GM18519 (cell line): ENCODE results near the gene AP4E1.
"Not testable (repeated sequence)": the region's sequence is repeated elsewhere in the genome, so short reads cannot be mapped to it uniquely, and the experiment has no call there.

Source experiments
- ATAC-seq: cut with Tn5 transposase; IDR thresholded peaks from one replicate; pipeline ENCODE4 v1.9.1; 2021; ENCODE audit warnings: mild to moderate bottlenecking, moderate library complexity; ENCODE audit not compliant: unreplicated experiment, low FRiP score

Gene AP4E1

DNA sequence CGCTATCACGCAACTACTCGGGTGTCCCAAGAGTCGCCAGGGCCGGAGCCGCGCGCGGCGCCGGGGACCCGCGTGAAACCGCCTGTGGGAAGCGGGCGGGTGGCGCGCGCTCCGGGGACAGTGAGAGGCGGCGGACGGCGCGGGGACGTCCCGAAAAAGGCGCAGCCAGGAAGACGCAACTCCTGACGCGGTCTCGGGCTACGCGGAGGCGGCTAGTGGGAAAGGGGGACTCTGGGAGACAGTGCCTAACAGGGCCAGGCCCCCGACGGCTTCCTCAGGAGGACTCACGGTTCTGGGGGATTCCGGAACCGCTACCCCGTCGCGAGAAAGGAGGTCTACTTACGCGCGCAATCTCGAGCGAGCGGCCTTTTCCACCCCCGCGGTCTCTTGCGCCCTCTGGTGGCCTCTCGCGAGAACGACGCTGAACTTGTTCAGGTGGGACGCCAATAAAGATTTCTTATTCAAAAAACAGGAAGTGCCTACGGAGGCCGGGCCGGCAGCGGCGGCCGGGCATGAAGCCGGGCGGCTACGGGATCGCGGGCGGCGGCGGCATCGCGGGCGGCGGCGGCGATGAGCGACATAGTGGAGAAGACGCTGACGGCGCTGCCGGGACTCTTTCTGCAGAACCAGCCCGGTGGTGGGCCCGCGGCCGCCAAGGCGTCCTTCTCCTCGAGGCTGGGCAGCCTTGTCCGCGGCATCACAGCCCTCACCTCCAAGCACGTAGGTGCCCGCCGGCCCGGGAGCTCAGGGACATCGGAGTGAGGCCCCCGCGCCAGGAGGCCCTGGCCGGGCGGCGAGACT is at the start of gene AP4E1:
TSS of gene AP4E1 (plus strand) at position 475 of the 801 bp plus-strand sequence. CDS start at position 571, 96 bp downstream.
- peak; percentile 39 for ATAC-seq

DNA sequence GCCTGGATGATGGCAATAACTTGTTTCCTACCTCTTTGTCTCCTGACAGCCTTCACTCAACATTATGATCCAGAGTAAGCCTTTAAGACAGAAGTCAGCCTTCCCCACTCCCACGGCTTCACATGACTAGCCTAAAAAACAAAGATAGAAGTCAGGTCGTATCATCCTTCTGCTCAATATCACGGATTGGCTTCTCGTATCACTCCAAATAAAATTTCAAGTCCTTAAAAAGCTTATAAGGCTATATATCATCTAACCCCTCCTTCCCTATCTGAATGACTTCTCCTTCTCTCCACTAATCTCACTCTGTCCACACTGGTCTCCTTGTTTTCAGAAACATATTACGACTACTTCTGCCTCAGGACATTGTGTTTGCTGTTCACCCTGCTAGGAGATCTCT is 47.7 kb upstream of the AP4E1 start:
- ATAC-seq = no peak

DNA sequence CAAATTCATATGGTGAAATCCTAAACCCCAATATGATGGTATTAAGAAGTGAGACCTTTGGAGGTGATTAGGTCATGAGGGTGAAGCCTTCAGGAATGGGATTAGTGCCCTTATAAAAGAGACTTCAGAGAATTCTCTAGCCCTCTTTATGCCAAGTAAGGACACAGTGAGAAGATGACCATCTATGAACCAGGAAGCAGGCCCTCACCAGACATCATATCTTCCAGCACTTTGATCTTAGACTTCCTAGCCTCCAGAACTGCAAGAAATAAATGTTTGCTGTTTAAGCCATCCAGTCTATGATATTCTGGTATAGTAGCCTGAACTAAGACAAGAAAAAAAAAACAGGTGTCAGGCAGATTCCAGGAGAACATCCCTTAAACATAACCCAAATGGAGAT is 45.9 kb upstream of the AP4E1 start:
- ATAC-seq = no peak

DNA sequence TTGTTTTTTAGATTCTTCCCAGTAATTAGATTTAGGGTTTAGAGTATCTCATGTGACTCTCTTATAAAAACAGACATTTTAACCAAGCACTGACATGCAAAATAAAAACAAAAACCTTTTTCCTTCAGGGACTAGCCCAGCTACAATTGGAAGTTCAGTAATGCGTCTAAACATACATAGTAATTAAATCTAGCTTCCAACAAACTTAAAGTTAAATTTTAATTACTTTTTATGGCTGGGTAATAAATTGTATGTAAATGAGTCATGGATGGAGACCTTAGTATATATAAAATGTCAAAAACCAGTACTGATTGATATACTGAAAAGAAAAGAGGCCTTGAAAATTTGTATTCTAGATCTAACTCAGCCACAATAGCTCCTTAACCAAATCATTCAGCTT is 43.6 kb upstream of the AP4E1 start:
- ATAC-seq = no peak

DNA sequence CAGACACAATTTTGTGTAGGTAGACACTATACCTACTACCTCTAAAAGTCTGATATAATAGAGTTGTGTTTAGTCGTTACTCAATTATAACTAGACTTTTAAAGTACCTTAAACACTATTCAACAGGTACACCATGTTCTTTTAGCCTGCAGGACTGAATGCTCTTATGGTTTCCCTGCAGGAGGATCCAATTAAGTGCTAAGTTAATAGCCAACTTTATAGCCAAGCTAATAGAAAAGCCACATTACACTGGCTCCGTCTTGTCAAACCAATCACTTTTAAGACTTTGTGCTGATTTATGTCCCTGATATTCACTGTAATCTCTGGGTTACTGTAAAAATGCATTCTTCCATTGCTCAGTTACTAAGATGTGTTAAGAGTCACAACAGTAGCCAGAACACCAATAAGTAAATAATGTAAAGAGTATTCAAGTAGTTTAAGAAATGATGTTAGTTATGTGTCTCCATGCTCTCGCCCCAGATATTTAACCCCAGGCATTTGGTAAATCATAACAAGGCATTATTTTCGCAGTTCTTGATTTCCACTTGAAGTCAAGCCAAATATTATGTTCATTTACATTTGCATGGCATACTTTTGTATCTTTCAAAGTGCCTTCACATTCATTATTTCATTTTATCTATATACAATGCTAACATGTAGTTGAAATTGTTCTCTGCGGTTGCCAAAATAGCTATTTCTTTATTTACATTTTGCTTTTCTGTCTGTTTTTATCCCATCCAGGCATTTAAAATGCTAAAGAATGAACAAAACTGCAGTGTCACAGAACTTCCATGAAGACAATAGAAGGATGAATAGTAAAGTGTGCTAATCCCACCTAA is 42.7 kb upstream of the AP4E1 start:
- ATAC-seq = no peak

DNA sequence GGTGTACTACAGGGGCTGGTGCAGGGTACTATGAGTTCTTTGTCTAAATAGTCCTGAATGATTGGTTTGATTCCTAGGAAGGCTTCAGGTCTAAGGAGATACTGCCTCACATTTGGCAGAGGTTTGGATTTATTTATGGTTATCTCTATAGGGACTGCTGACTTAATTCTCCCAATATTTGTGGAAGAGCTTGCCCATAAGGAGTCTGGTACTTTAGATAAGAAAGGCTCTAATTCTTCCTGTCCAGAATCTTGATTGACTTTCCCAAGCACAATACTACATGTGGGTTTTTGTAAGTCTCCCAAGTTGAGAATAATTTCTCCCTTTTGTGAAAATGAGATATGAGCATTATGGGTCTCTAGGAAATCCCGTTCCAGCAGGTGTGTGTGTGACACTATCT is 36.7 kb upstream of the AP4E1 start:
- no peak for ATAC-seq

DNA sequence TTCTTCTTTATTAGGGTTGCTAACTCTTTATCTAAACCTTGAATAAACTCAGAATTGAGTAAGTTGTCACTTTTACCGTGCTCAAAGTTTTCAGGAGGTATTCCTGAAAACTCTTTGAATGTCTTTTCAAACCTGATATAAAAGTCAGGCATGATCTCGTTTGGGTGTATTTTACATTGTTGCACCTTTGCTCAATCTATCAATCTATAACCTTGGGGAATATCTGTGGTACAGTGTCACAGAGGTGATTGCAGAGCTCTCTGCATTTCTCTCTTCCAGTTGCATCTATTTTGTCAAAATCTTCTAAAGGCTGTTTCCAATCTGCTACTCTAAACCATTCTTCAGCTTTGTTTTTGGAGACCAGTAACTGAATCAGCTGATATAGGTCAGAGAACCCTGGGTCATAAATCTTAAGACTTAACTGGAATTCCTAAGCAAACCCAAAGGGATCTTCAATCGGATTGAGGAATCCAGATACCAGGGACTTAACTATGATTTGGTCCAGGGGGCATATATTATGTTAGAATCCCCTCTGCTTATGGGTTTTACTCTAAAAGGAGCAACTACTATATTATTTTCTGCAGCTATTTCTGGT is 35.6 kb upstream of the AP4E1 start:
- no peak for ATAC-seq

DNA sequence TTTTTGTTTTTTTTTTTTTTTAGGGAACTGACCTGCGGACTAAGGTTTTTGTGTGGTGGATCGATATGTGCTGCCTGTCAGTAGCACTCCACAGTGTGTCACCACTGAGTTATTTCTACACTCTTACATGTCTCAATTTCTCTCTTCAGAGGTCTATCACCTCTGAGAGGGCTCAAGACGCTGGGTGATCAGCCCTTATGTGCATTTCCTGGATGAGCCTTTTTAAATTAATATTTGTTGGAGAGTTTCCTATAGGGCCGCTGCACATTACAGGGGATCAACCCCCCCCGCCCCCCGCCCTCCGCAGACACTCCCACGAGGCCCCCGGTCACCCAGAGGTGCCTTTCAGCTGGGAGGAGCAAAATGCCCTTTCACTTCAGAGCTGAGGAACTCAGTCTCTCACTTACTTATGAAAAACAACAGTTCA is 34.5 kb upstream of the AP4E1 start:
- ATAC-seq = no peak

DNA sequence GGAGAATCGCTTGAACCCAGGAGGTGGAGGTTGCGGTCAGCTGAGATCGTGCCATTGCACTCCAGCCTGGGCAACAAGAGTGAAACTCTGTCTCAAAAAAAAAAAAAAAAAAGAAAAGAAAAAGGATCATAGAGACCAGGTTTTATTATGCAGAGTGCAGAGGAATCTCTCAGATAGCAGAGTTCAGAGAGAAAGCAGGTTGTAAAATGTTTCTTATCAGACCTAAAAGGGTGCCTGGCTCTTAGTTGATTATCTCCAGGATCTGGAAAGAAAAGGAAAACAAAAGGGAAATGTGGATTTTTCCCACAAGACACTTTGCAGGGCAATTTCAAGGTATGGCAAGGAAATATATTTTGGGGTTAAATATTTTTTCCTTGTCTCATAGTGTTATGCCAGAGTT is 33.2 kb upstream of the AP4E1 start:
- ATAC-seq = not testable (repeated sequence)

DNA sequence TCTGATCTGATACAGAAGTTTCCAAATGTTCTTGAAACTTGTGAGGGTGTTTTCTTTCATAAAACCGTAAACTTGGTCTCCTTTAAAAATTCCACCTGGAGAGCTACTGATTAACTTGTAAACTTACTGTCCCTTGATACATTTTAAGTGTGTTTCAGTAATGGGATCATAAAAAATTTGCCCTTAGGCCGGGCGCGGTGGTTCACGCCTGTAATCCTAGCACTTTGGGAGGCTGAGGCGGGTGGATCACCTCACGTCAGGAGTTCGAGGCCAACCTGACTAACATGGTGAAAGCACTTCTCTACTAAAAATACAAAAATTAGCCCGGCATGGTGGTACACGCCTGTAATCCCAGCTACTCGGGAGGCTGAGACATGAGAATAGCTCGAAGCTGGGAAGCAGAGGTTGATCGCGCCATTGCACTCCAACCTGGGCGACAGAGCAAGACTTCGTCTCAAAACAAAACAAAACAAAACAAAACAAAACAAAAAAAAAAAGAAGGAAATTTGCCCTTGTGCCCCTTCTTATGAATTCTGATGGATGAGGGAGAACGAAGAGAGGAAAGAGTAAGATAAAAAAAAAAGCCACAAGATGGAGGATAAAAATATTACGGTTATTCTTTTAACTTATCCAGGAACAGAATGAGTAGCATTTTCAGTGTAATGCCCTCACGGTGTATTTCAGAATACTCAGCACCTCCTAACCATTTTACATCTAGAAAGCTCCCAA is 32.1 kb upstream of the AP4E1 start:
- no peak for ATAC-seq

DNA sequence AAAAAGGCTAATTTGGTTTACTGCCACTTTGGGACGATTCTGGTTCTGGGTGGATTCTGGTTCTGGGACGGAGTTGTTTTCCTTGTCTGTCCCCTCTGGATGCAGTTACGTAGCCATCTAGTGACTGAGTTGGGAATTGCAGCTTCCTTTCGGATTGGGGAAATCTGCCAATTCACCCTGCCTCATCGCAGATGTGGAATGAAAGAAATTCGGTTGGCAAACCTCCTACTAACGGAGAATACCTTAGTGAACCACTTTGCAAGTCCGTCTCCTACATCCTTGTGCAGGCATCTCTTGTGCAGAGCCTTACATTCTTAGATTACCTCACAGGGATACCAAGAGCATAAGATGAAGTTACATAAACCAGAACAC is 31.5 kb upstream of the AP4E1 start:
- no peak for ATAC-seq

DNA sequence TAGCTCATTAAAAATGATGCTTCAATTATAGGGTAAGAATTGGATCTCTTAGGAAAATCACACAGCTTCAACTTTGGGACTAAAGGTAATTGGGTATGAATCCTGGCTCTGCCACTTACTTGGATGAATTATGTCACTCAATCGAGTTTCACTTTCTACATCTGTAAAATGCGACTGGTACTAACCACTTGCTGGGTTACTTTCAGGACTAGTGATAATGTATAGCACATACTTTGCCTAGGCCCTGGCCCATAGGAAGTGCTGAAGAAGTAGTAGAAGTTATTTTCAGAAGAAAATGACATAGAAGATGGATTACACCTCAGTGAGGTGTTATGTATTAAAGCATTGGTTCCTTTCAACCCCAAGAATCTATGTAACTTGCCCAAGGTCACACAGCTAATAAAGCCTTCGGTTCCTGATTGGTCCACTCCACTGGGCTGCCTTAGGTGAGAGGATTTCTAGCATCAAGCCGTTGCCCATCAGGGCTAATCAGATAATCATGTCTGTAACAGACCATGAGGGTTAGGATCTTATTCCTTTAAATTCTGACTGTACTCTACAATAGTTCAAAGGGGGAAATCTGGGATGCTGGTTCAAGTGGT is 29.4 kb upstream of the AP4E1 start:
- peak; percentile 58 for ATAC-seq

DNA sequence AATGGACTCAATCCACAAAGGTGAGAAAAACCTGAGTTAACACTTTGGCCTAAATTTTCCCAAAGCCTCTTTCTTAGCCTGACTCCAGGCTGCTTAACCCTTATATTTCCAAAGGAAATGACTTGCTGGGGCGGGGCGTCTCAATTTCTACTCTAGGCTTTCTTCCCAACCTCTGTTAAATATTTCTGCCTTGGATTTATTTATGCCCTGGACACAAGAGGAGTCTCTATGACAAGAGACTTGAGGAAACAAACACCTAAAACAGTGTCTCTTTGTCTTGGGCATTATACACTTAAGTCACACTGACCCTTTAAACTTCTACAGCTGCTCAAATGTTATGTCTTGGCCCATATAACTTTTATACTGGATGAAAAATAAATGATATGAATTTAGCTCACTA is 28.3 kb upstream of the AP4E1 start:
- ATAC-seq = no peak

DNA sequence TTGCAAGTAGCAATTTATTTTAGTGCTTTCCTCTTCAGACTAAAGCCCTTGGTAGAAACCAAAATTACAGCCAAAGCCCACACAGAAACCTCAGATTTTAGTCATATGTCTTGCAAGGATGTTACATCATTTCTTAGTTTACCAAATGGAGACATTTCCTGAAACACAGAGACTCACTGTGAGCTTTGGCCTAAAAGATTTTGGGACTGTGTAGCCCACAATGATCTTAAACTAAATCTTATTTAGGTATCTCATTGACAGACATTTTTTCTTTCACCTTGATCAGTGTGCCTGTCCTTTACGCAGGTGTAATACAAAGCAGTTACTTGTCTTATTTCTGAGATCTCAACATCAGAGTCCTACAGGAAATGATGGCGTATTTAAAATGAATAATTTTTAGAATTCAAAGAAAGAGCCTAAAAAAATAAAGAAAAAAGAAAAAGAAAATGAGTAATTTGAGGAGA is 27.8 kb upstream of the AP4E1 start:
- ATAC-seq = no peak

DNA sequence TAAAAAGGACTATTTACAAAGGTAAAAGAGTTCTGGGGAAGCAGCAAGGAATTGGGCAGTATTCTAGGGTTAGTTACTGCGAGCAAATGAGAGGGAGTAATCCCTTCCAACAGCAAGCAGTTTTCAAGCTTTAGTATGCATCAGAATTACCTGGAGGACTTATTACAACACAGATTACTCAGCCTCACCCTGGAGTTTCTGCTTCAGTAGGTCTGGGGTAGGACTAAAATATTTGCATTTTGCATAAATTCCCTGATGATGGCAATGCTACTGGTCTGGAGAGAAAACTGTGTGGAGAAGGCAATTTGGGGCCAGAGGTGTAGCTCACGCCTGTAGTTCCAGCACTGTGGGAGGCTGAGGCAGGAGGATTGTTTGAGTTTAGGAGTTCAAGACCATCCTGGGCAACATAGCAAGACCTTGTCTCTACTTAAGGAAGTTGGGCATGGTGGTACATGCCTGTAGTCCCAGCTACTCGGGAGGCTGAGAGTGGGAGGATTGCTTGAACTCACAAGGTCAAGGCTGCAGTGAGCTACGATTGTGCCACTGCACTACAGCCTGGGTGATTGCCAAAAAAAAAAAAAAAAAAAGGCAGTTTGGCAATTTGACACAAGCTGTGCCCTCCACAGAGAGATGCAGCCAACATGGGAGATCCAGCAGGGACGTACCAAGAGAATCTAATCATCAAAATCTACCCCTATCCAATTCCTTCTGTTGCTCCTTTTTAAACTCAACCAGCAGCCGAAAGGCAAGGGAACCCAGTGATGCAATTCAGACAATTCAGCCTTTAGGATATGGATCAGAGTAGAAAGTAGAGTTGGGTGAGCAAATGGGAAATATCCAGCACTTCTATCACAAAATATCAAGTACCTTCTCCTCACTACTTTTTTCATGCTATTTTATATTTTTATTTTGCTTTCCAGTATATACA is 27.1 kb upstream of the AP4E1 start:
- ATAC-seq = no peak

DNA sequence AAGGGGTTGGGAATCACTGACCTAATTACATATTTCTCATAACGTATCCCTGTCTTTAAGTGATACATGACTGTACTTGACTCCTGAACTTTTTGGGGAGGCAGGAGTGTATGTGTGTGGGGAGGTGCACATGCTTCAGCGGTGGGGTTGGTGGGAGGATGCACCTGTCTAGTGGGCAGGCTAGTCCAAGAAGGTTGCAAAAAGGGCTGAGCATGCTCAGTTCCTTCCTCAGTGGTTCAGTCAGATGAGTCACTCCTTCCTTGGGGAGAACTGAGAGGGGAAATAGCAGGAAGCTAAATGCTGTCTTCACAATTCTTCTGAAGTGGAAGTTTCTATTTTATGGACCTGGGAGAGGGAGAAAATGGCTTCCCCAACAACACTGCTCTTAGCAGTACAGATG is 24.6 kb upstream of the AP4E1 start:
- no peak for ATAC-seq

DNA sequence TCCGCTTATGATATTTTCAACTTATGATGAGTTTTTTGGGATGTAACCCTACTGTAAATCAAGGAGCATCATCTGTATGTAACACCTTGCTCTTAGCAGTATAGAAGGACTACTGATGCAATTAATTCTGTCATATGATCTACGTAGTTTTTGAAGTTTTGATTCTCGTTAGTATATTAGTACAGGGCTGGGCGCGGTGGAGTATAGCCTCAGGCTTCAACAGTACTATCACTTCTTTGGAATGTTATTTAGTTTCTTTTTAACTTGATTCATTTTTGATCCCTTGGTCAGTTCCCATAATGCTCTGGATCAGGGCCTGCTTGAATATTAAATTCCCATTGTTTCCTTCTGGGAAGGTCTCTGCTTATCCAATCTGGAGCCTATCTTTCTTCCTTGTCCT is 23.9 kb upstream of the AP4E1 start:
- no peak for ATAC-seq

DNA sequence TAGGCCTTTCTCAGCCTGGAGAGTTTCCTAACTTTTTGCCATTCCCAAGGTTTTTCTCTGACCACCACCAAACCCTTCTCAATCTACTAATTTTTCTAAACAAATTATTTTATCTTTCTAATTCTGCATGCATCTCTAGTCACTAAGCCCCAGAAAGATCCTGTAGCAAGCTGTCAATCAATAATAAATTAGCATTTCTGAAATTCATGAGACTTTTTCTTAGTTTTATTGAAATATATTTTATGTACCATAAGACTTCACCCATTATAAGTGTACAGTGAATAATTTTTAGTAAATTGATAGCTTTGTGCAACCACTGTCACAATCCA is 22.4 kb upstream of the AP4E1 start:
- ATAC-seq = no peak

DNA sequence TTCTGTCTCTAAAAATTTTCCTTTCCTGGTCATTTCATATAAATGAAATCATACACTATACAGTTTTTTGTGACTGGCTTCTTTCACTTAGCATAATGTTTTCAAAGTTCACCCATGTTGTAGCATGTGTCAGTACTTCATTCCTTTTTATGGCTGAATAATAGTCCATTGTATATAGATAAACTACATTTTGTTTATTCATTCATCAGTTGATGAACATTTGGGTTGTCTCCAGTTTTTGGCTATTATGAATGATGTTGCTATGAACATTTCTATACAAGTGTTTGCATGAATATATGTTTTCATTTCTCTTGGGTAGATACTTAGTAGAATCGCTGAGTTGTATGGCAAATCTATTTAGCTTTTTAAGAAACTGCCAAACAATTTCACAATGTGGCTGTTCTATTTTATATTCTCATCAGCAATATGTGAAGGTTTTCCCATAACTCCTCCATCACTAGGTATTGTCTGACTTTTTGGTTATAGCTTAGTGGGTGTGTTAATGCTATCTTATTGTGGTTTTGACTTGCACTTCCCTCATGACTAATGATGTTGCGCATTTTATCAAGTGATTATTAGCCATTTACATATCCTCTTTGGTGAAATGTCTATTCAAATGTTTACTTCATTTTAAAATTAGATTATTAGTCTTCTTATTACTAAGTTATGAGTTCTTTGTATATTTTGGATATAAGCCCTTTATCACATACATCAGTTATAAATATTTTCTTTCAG is 21.7 kb upstream of the AP4E1 start:
- no peak for ATAC-seq
